AG09319 (cell line): ENCODE results near the gene AK9.

Experiments used
- DNase-seq: peaks from one replicate; pipeline ENCODE4 v3.0.0-alpha.2; 2010; ENCODE audit warnings: low read depth; ENCODE audit errors: extremely low read depth
- TF ChIP-seq, protein P1 (sequence below): IDR thresholded peaks from 2 replicates; pipeline ENCODE4 v1.5.1; 2011; ENCODE audit warnings: low read depth, mild to moderate bottlenecking, inconsistent platforms, low read length, moderate library complexity

The AK9 gene

DNA sequence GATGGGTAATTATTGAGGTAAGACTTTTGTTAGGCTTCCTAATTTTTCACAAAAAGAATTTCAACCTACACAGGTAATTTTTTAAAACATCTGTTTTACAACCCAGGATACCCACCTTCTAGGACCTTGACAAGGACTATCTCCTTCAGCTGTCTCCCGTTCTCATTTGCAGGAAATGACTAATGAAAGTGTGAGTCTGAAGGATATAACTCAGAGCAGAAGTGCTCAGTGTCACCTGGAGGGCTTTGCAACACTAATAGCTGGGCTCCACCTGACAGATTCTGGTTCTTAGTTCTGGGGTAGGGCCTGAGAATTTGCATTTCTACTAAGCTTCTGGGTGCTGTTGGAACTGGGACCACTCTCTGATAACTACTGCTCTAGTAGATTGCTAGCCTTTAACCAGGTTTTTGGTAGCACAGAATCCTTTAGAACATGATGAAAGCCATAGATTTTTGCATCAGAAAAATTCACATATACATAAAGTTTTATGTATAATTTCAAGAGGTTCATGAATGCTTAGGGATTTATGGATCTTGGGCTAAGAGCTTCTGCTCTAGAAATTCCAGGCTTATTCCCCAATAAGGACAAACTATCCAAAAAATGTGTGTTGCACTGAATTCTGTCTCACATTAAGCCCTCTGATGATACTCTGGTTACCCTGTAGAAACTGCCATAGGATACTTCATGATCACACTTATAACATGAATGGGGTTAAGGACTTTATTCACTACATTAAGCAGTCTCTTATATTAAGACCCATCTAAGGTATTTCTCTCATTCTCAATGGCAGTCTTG, 30.3 kb downstream of the AK9 start:
- TF ChIP-seq, protein P1, sequence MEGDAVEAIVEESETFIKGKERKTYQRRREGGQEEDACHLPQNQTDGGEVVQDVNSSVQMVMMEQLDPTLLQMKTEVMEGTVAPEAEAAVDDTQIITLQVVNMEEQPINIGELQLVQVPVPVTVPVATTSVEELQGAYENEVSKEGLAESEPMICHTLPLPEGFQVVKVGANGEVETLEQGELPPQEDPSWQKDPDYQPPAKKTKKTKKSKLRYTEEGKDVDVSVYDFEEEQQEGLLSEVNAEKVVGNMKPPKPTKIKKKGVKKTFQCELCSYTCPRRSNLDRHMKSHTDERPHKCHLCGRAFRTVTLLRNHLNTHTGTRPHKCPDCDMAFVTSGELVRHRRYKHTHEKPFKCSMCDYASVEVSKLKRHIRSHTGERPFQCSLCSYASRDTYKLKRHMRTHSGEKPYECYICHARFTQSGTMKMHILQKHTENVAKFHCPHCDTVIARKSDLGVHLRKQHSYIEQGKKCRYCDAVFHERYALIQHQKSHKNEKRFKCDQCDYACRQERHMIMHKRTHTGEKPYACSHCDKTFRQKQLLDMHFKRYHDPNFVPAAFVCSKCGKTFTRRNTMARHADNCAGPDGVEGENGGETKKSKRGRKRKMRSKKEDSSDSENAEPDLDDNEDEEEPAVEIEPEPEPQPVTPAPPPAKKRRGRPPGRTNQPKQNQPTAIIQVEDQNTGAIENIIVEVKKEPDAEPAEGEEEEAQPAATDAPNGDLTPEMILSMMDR, result no peak
- DNase-seq, result no peak

DNA sequence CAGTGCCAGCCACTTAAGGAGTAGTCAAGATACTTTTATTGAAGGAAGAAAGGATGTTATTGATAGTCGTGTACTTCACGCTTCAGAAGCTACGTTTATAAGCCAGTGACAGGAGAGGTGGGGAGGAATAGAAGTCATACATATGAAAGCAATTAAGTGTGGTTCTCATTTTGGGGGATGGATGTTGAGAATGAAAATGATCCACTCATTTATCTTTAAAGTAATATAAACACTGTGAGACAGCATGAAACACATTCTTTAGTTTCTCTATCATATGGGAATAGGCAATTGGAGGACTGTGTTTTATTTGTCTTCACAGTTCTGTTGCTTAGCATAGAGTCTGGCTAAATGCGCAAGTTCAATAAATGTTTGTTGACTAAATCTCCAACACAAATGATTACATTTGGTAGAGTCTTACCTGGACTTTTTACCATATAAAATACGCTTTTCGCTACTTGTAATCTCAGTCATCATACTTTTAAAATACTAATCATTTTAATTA, 35.2 kb downstream of the AK9 start:
- TF ChIP-seq, protein P1, result no peak
- DNase-seq, result no peak

DNA sequence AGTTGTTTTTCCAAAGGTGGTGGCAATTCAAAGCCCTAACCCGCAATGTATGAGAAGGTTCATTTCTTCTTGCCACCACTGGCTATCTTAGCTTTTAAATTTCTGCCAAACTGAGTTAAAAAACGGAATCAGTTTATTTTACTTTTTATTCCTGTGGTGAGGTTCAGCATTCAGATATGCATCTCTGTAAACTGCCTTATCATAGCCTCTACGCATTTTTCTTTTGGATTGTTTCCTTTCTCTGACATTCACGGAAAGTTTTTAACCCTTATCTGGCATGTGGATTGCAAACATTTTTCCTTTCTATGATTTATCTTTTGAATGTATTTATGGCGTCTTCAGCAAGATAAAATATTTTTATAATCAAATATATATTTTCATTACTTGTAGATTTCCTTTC, 37.7 kb downstream of the AK9 start:
- no peak for DNase-seq
- TF ChIP-seq, protein P1, result no peak

DNA sequence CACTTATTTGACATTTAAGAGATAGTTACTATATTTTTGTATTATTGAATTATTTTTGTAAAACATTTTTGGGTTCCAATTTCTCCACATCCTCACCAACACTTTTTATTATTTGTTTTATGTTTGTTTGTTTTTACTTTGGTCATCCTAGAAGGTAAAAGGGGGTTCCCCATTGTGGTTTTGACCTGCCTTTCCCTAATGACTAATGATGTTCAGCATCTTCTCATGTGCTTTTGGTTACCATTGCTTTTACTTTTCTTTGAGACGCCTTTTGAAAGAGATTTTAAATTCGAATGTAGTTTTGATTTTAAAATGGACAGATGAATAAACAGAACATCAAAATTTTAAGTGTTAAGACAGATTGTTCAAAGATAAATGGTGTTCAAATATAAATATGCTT, 46.9 kb downstream of the AK9 start:
- TF ChIP-seq, protein P1, result no peak
- no peak for DNase-seq

DNA sequence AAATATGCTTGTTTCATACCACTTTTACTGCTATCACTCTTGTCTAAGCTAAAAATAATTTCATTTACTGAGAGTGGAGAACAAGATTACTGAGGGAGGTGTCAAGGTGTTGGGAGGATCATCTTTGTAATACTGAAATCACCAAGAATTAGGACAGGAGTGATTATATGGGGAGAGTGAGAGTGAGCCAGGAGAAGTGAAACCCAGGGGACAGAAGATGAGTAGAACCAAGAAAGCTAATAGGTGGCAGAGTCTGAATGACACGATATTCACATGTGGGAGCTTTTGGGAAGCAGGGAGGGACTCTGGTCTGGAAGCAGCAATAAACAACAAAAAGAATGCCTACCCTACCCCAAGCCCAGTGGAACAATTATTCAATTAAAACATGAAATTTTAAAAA, 58.6 kb downstream of the AK9 start:
- TF ChIP-seq, protein P1, result no peak
- DNase-seq, result no peak

DNA sequence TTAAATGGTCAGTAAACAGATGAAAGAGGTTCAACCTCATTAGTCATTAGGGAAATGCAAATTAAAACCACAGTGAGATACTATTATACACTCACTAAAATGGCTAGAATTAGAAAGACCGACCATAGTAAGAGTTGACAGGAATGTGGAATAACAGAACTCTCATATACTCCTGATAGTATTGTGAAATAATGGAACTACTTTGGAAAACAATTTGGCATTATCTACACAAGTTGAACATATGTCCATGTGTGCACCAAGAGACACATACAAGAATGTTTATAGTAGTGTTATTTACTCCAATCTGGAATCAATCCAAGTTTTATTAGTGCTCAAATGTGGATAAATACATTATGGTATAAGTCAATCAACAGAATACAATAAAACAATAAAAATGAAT, 59.6 kb downstream of the AK9 start:
- DNase-seq, result no peak
- TF ChIP-seq, protein P1, result no peak

DNA sequence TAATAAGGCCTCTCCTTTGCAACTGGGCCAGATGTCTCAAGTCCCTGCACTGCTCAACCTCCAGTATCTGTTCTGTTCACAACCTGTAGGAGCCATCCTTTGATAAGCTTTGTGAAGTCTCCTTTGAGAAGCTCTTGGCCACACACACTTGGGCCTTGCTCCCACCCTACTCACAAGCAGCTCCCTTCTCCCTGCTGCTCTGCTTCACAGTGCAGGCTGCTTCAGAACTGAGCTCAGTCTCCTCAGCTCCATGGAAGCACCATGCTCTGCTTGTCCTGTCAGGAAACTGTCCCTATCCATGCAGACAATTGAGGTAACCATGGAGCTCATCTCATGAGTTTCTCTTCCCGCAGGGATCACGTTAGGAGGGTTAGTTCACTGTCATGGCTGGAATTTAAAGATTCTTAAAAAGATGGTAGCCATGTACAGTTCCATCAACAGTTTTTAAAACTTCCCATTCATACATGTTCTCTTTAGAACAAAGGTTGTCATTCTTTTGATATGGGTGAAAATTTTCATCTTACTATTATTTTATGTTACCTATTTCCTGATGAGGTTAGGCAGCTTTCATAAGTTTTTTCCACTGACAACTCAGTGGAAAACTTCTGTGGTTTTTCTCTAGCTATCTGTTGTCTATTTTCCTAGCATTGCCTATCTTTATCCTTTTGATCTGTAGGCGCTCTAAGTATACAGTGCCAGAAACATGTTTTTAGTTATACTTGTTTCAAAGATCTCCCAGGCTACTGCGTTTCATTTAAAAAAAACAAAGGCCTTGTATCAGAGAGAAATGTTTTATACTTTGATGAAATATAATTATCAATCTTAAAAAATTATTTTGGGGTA, 62.6 kb downstream of the AK9 start:
- TF ChIP-seq, protein P1, result no peak
- DNase-seq, result no peak
